Tibial artery (tissue), 4 donors: ENCODE results near the gene SP110.

Source experiments
- DNase-seq, 2 donors: peaks; one replicate each; pipeline ENCODE4 v3.0.0-alpha.2; 2019
- H3K27ac ChIP-seq, 2 donors: fragments of 200-600 bp; sonication (generic) in 1 of 2; 1 replicate in 1 of 2; 2 replicates in 1 of 2; pipeline ENCODE4 v1.5.1; 2018 to 2019; ENCODE audit warnings: mild to moderate bottlenecking in 1 of 2
- H3K27me3 ChIP-seq, 2 donors: fragments of 200-600 bp; sonication (generic) in 1 of 2; one replicate each; pipeline versions ENCODE4 v1.5.1 to v1.6.0; 2016 to 2019
- H3K36me3 ChIP-seq, 3 donors: fragments of 200-600 bp; sonication (generic) in 2 of 3; one replicate each; pipeline ENCODE4 v1.5.1; 2016 to 2019; ENCODE audit warnings: mild to moderate bottlenecking in 2 of 3
- H3K4me1 ChIP-seq, 4 donors: fragments of 200-600 bp; sonication (generic) in 2 of 4; 1 replicate in 3 of 4; 2 replicates in 1 of 4; pipeline ENCODE4 v1.5.1; 2016 to 2019
- H3K4me3 ChIP-seq, 2 donors: fragments of 200-600 bp; sonication (generic) in 1 of 2; 1 replicate in 1 of 2; 2 replicates in 1 of 2; pipeline ENCODE4 v1.5.1; 2018 to 2019; ENCODE audit warnings: mild to moderate bottlenecking in 2 of 2
- H3K9me3 ChIP-seq, 3 donors: fragments of 200-600 bp; sonication (generic) in 1 of 3; one replicate each; pipeline ENCODE4 v1.5.1; 2016 to 2019
- CTCF ChIP-seq, 2 experiments: fragments of 200-600 bp in 1 of 2; fragments of 450-650 bp in 1 of 2; IDR thresholded peaks; one replicate each; pipeline ENCODE4 v1.5.1; 2017 to 2019; ENCODE audit warnings: antibody characterized with exemption in 2 of 2, mild to moderate bottlenecking in 1 of 2, moderate library complexity in 1 of 2
- intact Hi-C: fragments of 100-400 bp; cut with DNase I; formaldehyde crosslinking; loops from one replicate; pipeline ENCODE4 v1.15.0; 2023; ENCODE audit warnings: low total_unique reads

The SP110 gene

GRCh38 chr2:230203110-230203676 lies 16.6 kb downstream of the SP110 start:
- Histone ChIP-seq H3K27ac (no peak overlapping the region), H3K9me3 (no peaks in the 10 kb centered on the region), H3K36me3 (peaks cover 97 to 100% (median 100%) of the 10 kb centered on the region in 3 donors), H3K4me3 (no peak overlapping the region), H3K27me3 (no peaks in the 10 kb centered on the region), H3K4me1 (no peaks in the 10 kb centered on the region)
- no peak for TF ChIP-seq CTCF (IDR thresholded peaks at IDR 0.05)
- intact Hi-C loops = no loop called here
- no peak for DNase-seq

DNA sequence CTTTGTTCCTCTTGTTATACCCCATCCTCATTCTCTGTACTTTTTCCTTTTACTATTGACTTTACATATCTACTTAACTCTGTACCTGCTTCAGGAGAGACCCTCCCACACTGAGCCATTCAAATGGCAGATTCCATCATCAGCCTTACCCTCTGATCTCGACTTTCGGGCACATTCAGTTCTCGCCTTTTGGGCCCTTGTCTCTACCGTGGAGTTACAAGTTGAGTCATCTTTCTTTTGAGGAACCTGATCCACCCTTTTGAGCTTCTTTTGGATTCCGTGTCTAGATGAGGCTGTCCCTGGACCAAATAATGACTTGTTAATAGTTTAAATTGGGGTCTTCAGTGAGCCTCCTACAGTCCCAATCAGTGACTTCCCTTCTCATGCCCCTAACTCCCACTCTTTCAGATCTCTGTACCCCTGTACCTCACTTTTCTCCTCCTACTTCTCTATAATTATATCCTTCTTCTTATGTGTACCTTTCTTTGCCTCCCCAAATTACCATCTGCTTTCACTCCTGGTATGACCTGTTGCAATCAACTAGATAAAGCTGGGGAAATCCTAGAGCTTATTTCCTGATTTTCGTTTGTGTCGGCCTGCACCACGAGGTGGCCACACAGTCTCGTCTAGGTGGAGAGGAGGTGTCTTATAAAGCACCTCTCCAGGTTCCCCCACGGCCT lies 17.2 kb downstream of the SP110 start:
- TF ChIP-seq CTCF (IDR thresholded peaks at IDR 0.05) = no peak
- peaks cover 97 to 100% (median 100%) of the 10 kb centered on the region in 3 donors for H3K36me3 ChIP-seq
- intact Hi-C loops = no loop called here

DNA sequence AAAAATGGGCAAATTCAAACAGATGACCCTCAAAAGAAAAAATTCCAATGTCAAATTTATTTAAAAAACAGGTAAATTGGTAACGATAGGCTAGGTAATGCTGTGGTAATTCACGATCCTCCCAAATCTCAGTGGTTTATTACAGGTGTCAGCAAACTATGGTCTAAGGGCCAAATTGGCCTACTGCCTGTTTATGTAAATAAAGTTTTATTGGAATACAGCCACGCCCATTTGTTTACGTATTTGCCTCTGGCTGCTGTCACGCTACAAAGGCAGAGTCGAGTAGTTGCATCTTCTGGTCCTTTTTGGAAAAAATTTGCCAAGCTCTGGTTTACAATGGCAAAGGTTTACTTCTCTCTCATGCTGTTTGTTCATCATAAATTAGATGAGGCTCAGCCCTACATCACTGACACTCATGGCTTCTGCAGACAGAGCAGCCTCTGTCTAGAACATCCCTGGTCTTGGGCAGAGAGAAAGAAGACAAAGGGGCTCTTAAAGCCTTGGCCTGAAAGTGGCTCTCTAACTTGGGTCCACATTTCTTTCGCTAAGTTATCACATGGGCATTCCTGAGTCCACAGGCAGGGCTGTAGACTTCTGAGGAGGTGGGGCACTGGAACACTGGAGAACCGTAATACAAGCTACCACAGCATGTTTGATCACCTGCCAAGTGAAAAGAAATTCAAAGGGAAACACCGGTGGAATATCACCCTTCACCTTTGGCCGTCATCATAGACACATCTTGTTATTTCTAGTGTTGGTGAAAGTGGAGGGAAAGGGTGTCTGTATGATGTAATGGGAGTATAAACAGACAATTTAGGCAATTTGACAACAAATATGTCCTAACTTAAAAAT lies 34.8 kb downstream of the SP110 start:
- Histone ChIP-seq H3K9me3 (no peaks in the 10 kb centered on the region), H3K36me3 (peaks cover 37 to 49% (median 37%) of the 10 kb centered on the region in 3 donors), H3K27ac (no peak overlapping the region), H3K4me3 (no peak overlapping the region), H3K27me3 (no peaks in the 10 kb centered on the region), H3K4me1 (no peaks in the 10 kb centered on the region)
- intact Hi-C loops = no loop called here
- no peak for DNase-seq
- no peak for TF ChIP-seq CTCF (IDR thresholded peaks at IDR 0.05)

More for the DNA sequence above, 17.2 kb downstream of the SP110 start:
- no peak overlapping the region for H3K4me3 ChIP-seq
- H3K9me3 ChIP-seq = peaks cover 0 to 4% (median 0%) of the 10 kb centered on the region in 3 donors
- no peak for DNase-seq
- H3K4me1 ChIP-seq = no peaks in the 10 kb centered on the region
- no peak overlapping the region for H3K27ac ChIP-seq
- no peaks in the 10 kb centered on the region for H3K27me3 ChIP-seq

- no peak for DNase-seq
- H3K9me3 ChIP-seq = no peaks in the 10 kb centered on the region
- peaks cover 62 to 87% (median 67%) of the 10 kb centered on the region in 3 donors for H3K36me3 ChIP-seq
- no peak overlapping the region for H3K27ac ChIP-seq
- intact Hi-C loops = no loop called here
- no peaks in the 10 kb centered on the region for H3K27me3 ChIP-seq
- H3K4me1 ChIP-seq = no peaks in the 10 kb centered on the region
- no peak overlapping the region for H3K4me3 ChIP-seq
- no peak for TF ChIP-seq CTCF (IDR thresholded peaks at IDR 0.05)
These were observed 38.6 kb downstream of the SP110 start for GRCh38 chr2:230181195-230181594.

GRCh38 chr2:230179907-230180306 lies 39.9 kb downstream of the SP110 start:
- no peaks in the 10 kb centered on the region for H3K9me3 ChIP-seq
- no peak overlapping the region for H3K4me3 ChIP-seq
- intact Hi-C loops = no loop called here
- peaks cover 69 to 99% (median 77%) of the 10 kb centered on the region in 3 donors for H3K36me3 ChIP-seq
- DNase-seq = no peak
- H3K4me1 ChIP-seq = no peaks in the 10 kb centered on the region
- TF ChIP-seq CTCF (IDR thresholded peaks at IDR 0.05) = no peak
- H3K27ac ChIP-seq = no peak overlapping the region
- no peaks in the 10 kb centered on the region for H3K27me3 ChIP-seq
